Measurements from ENCODE around the gene KHDC1.

DNA sequence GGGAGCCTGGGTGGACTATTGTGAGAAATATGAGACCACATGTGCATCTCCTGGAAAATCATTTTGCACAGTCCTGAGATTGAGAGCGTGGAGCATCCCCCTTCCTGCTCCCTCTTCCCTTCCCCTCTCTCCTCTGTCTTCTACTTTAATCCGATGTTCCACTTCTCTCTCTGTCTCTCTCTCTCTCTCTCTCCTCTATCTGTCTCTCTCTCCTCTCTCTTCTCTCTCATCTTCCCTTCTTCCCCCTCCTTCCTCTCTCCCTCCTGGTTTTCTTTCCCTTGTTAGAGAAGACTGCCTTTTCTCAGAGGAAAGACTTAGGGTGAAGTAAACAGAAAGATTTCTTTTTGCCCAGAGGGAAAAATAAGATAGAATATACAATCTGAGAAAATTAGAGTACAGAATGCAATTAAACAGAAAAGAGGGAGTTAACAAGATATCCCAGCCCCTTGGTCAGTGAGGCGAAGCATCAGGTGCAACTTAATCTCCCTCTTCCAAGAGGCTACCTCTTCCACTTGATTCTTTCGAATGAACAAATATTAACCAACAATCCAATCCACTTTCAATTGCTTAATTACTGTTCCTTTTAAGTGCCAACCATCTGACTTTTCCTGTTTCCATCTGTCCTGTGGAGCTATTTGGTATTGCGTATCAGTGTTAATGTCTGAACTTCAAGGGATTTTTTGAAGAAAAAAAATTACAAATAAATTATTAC is 14.6 kb downstream of the KHDC1 start:
- TF ChIP-seq, protein P1, sequence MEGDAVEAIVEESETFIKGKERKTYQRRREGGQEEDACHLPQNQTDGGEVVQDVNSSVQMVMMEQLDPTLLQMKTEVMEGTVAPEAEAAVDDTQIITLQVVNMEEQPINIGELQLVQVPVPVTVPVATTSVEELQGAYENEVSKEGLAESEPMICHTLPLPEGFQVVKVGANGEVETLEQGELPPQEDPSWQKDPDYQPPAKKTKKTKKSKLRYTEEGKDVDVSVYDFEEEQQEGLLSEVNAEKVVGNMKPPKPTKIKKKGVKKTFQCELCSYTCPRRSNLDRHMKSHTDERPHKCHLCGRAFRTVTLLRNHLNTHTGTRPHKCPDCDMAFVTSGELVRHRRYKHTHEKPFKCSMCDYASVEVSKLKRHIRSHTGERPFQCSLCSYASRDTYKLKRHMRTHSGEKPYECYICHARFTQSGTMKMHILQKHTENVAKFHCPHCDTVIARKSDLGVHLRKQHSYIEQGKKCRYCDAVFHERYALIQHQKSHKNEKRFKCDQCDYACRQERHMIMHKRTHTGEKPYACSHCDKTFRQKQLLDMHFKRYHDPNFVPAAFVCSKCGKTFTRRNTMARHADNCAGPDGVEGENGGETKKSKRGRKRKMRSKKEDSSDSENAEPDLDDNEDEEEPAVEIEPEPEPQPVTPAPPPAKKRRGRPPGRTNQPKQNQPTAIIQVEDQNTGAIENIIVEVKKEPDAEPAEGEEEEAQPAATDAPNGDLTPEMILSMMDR (IDR thresholded peaks at IDR 0.05 in 2 of 3, conservative IDR thresholded peaks at IDR 0.05 in 1 of 3; ENCODE audit: borderline replicate concordance in 1 of 3, insufficient read depth in 1 of 3, low read depth in 2 of 3, low read length in 2 of 3) = no peak
- TF ChIP-seq, protein P2, sequence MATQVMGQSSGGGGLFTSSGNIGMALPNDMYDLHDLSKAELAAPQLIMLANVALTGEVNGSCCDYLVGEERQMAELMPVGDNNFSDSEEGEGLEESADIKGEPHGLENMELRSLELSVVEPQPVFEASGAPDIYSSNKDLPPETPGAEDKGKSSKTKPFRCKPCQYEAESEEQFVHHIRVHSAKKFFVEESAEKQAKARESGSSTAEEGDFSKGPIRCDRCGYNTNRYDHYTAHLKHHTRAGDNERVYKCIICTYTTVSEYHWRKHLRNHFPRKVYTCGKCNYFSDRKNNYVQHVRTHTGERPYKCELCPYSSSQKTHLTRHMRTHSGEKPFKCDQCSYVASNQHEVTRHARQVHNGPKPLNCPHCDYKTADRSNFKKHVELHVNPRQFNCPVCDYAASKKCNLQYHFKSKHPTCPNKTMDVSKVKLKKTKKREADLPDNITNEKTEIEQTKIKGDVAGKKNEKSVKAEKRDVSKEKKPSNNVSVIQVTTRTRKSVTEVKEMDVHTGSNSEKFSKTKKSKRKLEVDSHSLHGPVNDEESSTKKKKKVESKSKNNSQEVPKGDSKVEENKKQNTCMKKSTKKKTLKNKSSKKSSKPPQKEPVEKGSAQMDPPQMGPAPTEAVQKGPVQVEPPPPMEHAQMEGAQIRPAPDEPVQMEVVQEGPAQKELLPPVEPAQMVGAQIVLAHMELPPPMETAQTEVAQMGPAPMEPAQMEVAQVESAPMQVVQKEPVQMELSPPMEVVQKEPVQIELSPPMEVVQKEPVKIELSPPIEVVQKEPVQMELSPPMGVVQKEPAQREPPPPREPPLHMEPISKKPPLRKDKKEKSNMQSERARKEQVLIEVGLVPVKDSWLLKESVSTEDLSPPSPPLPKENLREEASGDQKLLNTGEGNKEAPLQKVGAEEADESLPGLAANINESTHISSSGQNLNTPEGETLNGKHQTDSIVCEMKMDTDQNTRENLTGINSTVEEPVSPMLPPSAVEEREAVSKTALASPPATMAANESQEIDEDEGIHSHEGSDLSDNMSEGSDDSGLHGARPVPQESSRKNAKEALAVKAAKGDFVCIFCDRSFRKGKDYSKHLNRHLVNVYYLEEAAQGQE (IDR thresholded peaks at IDR 0.05; ENCODE audit: low read depth) = no peak
- TF ChIP-seq, protein P3, sequence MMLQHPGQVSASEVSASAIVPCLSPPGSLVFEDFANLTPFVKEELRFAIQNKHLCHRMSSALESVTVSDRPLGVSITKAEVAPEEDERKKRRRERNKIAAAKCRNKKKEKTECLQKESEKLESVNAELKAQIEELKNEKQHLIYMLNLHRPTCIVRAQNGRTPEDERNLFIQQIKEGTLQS (IDR thresholded peaks at IDR 0.05) = no peak
- TF ChIP-seq EGR1 (IDR thresholded peaks at IDR 0.05; ENCODE audit: low read depth) (no peak), SP1 (IDR thresholded peaks at IDR 0.05; ENCODE audit: low read depth) (no peak), EZH2 (IDR thresholded peaks at IDR 0.05) (no peak)
- TF ChIP-seq, protein P4, sequence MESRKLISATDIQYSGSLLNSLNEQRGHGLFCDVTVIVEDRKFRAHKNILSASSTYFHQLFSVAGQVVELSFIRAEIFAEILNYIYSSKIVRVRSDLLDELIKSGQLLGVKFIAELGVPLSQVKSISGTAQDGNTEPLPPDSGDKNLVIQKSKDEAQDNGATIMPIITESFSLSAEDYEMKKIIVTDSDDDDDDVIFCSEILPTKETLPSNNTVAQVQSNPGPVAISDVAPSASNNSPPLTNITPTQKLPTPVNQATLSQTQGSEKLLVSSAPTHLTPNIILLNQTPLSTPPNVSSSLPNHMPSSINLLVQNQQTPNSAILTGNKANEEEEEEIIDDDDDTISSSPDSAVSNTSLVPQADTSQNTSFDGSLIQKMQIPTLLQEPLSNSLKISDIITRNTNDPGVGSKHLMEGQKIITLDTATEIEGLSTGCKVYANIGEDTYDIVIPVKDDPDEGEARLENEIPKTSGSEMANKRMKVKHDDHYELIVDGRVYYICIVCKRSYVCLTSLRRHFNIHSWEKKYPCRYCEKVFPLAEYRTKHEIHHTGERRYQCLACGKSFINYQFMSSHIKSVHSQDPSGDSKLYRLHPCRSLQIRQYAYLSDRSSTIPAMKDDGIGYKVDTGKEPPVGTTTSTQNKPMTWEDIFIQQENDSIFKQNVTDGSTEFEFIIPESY (IDR thresholded peaks at IDR 0.05; ENCODE audit: extremely low read depth, insufficient replicate concordance, low read length) = no peak
